CD4-positive, alpha-beta memory T cell (primary cell): ENCODE results near the gene PTPN5. TPM values are rescaled to one million over a fixed set of nuclear protein-coding genes. Genes with fewer than 3 reads are reported as not detected.
"Not testable (repeated sequence)": the region's sequence is repeated elsewhere in the genome, so short reads cannot be mapped to it uniquely, and the experiment has no call there.

Experiments
- CTCF ChIA-PET: fragments of 350-600 bp; sonication (Branson Sonifier 250); formaldehyde crosslinking; loops from one replicate; lab custom pipeline; 2021; ENCODE audit warnings: inconsistent platforms; ENCODE audit not compliant: partially characterized antibody; lab: Charles Lee
- POLR2A ChIA-PET: fragments of 350-600 bp; sonication (Branson Sonifier 250); formaldehyde crosslinking; loops from one replicate; lab custom pipeline; 2021; ENCODE audit not compliant: partially characterized antibody; lab: Charles Lee
- DNase-seq, 5 donors: peaks; one replicate each; pipeline versions ENCODE4 v3.0.0 to v3.0.0-alpha.2; 2020 to 2022; ENCODE audit warnings: mixed read lengths in 1 of 5
- H3K27ac ChIP-seq: one replicate; pipeline ENCODE4 v1.7.0; 2013; ENCODE audit warnings: low read depth, low read length
- H3K27me3 ChIP-seq: 2 replicates; pipeline ENCODE4 v1.7.0; 2013; ENCODE audit warnings: mild to moderate bottlenecking, low read length, moderate library complexity; ENCODE audit not compliant: insufficient read depth
- H3K36me3 ChIP-seq: 2 replicates; pipeline ENCODE4 v1.7.0; 2013; ENCODE audit warnings: mild to moderate bottlenecking, low read length, moderate library complexity; ENCODE audit not compliant: insufficient read depth
- H3K4me1 ChIP-seq: 2 replicates; pipeline ENCODE4 v1.7.0; 2013; ENCODE audit warnings: mild to moderate bottlenecking, low read length, moderate library complexity; ENCODE audit not compliant: insufficient read depth
- H3K4me3 ChIP-seq, 2 donors: one replicate each; pipeline ENCODE4 v1.7.0; 2013; ENCODE audit warnings: low read length in 2 of 2, mild to moderate bottlenecking in 1 of 2
- H3K9me3 ChIP-seq, 2 donors: one replicate each; pipeline ENCODE4 v1.7.0; 2013; ENCODE audit warnings: low read length in 2 of 2, control low read depth in 1 of 2; ENCODE audit not compliant: control insufficient read depth in 1 of 2
- H3K27ac Mint-ChIP-seq, 7 donors: one replicate each; pipeline ENCODE4 v1.8.0; 2020 to 2021; ENCODE audit warnings: mixed read lengths in 7 of 7, mild to moderate bottlenecking in 6 of 7, inconsistent platforms in 3 of 7, moderate library complexity in 3 of 7
- H3K27me3 Mint-ChIP-seq, 2 donors: one replicate each; pipeline ENCODE4 v1.8.0; 2020 to 2021; ENCODE audit warnings: mixed read lengths in 2 of 2
- H3K36me3 Mint-ChIP-seq, 2 donors: one replicate each; pipeline ENCODE4 v1.8.0; 2020 to 2021; ENCODE audit warnings: mixed read lengths in 2 of 2, inconsistent platforms in 1 of 2, mild to moderate bottlenecking in 1 of 2
- H3K4me1 Mint-ChIP-seq, 4 donors: one replicate each; pipeline ENCODE4 v1.8.0; 2020 to 2021; ENCODE audit warnings: mixed read lengths in 4 of 4, mild to moderate bottlenecking in 1 of 4
- H3K4me3 Mint-ChIP-seq, 8 donors: one replicate each; pipeline ENCODE4 v1.8.0; 2020 to 2021; ENCODE audit warnings: mixed read lengths in 8 of 8, mild to moderate bottlenecking in 7 of 8, moderate library complexity in 6 of 8, inconsistent platforms in 3 of 8
- H3K9me3 Mint-ChIP-seq, 8 donors: one replicate each; pipeline ENCODE4 v1.8.0; 2020 to 2021; ENCODE audit warnings: mixed read lengths in 8 of 8, mild to moderate bottlenecking in 5 of 8, inconsistent platforms in 3 of 8, moderate library complexity in 1 of 8
- intact Hi-C: fragments of 100-400 bp; cut with micrococcal nuclease; formaldehyde crosslinking; loops from one replicate; pipeline ENCODE4 v1.15.1; 2023
- polyA plus RNA-seq, 2 donors: library from polyadenylated mRNA; unstranded; fragments of 300-500 nt; fragmentation: Illumina TruSeq; gene quantifications; one replicate each; pipeline ENCODE4 v1.2.3, GENCODE V29; 2021
- total RNA-seq, 2 experiments: library from RNA; stranded (reverse); gene quantifications; one replicate each; pipeline ENCODE4 v1.2.3, GENCODE V29; 2021

PTPN5 gene
- total RNA-seq = not detected
- not detected for polyA plus RNA-seq

- DNase-seq = no peak
- intact Hi-C loops = no loop called here
- no peak within 1 kb of the TSS for H3K27ac Mint-ChIP-seq
- CTCF ChIA-PET = no interaction called here
- H3K9me3 Mint-ChIP-seq = peaks cover 0 to 2% (median 0%) of the 10 kb centered on the region in 8 donors
- no peak within 1 kb of the TSS for H3K4me3 ChIP-seq
- peaks cover 0 to 10% (median 2%) of the 10 kb centered on the region in 4 donors for H3K4me1 Mint-ChIP-seq
- H3K36me3 Mint-ChIP-seq = no peaks in the 10 kb centered on the region
- H3K4me3 Mint-ChIP-seq = peak within 1 kb of the TSS in 4 of 8 donors; percentile 35 to 72 (median 54)
- POLR2A ChIA-PET = no interaction called here
- H3K27me3 ChIP-seq = peaks cover 19% of the 10 kb centered on the region
- no peaks in the 10 kb centered on the region for H3K4me1 ChIP-seq
- H3K36me3 ChIP-seq = no peaks in the 10 kb centered on the region
- H3K9me3 ChIP-seq = no peaks in the 10 kb centered on the region
- peaks cover 34 to 48% of the 10 kb centered on the region in 2 donors for H3K27me3 Mint-ChIP-seq
- H3K27ac ChIP-seq = no peak within 1 kb of the TSS
Measured at GRCh38 chr11:18791207-18791968, at the start of gene PTPN5. PTPN5 (minus strand) TSS chr11:18791798; CDS start chr11:18771958, 19,840 bp downstream.

- Histone ChIP-seq H3K27ac (no peak overlapping the region), H3K36me3 (no peaks in the 10 kb centered on the region), H3K9me3 (no peaks in the 10 kb centered on the region), H3K27me3 (peaks cover 7% of the 10 kb centered on the region), H3K4me3 (no peak overlapping the region), H3K4me1 (no peaks in the 10 kb centered on the region)
- intact Hi-C loops = no loop called here
- peaks cover 26 to 35% of the 10 kb centered on the region in 2 donors for H3K27me3 Mint-ChIP-seq
- peak overlapping the region in 1 of 8 donors; percentile 22 for H3K4me3 Mint-ChIP-seq
- H3K4me1 Mint-ChIP-seq = no peaks in the 10 kb centered on the region
- POLR2A ChIA-PET = no interaction called here
- DNase-seq = no peak
- H3K27ac Mint-ChIP-seq = no peak overlapping the region
- CTCF ChIA-PET = no interaction called here
- H3K9me3 Mint-ChIP-seq = peaks cover 5 to 40% (median 28%) of the 10 kb centered on the region in 8 donors
- H3K36me3 Mint-ChIP-seq = peaks cover 0 to 3% of the 10 kb centered on the region in 2 donors
Measured at GRCh38 chr11:18836417-18836816, 44.8 kb upstream of the PTPN5 start.

DNA sequence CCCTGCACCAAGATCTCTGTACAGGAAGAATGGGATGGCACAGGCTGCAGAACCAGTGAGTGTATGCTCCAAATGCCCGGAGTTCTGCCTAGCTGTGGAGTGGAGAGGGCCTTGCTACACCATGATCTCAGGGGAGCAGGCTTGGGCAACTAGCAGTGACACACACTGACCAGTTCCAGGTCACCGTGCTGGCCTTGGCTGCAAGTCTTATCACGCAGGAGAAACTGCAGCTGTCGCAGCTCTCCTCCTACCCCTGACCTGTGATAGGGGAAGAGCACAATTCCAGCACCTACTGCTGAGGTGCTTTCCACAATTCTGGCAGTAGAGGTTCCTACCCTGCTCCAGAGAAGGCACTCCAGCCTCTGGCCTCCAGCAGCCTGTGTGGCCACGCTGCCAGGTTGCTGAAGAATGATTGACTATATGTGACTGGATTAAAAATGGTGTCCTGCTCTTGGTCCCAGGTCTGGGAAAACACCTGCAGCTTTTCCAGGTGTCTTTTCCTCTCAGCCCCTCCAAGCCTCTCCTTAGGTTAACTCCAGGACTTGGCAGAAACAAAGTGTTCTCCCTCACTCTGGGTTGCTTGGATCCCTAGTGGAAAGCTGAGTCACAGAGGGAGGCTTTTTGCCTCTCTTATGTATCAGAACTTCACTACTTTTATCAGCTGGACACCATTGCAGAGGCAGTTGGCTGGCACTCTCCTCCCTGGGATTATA, 43.3 kb upstream of the PTPN5 start:
- ChIA-PET POLR2A (no interaction called here), CTCF (no interaction called here)
- H3K27ac ChIP-seq = no peak overlapping the region
- H3K27me3 ChIP-seq = peaks cover 7% of the 10 kb centered on the region
- intact Hi-C loops = no loop called here
- DNase-seq = no peak
- no peaks in the 10 kb centered on the region for H3K36me3 ChIP-seq
- Mint-ChIP-seq H3K27ac (no peak overlapping the region), H3K4me1 (no peaks in the 10 kb centered on the region), H3K4me3 (no peak overlapping the region), H3K9me3 (peaks cover 2 to 36% (median 27%) of the 10 kb centered on the region in 8 donors), H3K36me3 (peaks cover 0 to 3% of the 10 kb centered on the region in 2 donors), H3K27me3 (peaks cover 27 to 38% of the 10 kb centered on the region in 2 donors)
- H3K9me3 ChIP-seq = no peaks in the 10 kb centered on the region
- no peaks in the 10 kb centered on the region for H3K4me1 ChIP-seq
- no peak overlapping the region for H3K4me3 ChIP-seq

DNA sequence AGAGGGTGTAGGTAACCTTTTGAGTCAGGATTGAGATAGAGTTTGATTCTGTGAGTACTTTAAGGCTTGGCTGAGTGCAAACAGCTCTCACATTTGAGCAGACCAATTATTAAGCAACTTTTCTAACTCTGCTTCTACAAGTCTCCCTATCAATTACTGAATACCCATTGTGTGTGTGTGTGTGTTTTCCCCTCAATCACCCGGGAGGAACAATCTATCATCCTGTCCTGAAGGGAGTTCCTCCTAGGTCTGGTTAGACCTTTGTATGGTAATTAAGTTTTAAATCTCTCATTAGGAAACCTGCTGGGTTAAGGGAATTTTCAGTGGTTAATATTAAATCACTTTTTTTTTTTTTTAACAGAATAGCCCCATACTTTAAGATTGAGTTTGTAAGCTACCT, 28.6 kb upstream of the PTPN5 start:
- not testable (repeated sequence) for H3K27ac Mint-ChIP-seq, H3K9me3 Mint-ChIP-seq

GRCh38 chr11:18804199-18804999, 12.8 kb upstream of the PTPN5 start:
- H3K27ac ChIP-seq = no peak overlapping the region
- DNase-seq = no peak
- H3K4me3 ChIP-seq = no peak overlapping the region
- Mint-ChIP-seq H3K27ac (no peak overlapping the region), H3K27me3 (peaks cover 6 to 14% of the 10 kb centered on the region in 2 donors), H3K36me3 (no peaks in the 10 kb centered on the region), H3K4me1 (peaks cover 0 to 6% (median 3%) of the 10 kb centered on the region in 4 donors), H3K9me3 (no peaks in the 10 kb centered on the region), H3K4me3 (no peak overlapping the region)
- H3K9me3 ChIP-seq = no peaks in the 10 kb centered on the region
- H3K4me1 ChIP-seq = no peaks in the 10 kb centered on the region
- ChIA-PET POLR2A (no interaction called here), CTCF (interaction anchor here (1.2 to 2.0 kb wide), 2 partner anchors 10 to 26 kb away, joined by 4 to 5 read pairs; no protein-coding TSS in a partner anchor)
- H3K27me3 ChIP-seq = peaks cover 8% of the 10 kb centered on the region
- no peaks in the 10 kb centered on the region for H3K36me3 ChIP-seq
- intact Hi-C loops = no loop called here

More for the DNA sequence above, 28.6 kb upstream of the PTPN5 start:
- intact Hi-C loops, H3K36me3 Mint-ChIP-seq, H3K4me1 ChIP-seq, H3K27me3 ChIP-seq, CTCF ChIA-PET, H3K9me3 ChIP-seq, H3K27ac ChIP-seq, H3K4me3 ChIP-seq, DNase-seq, POLR2A ChIA-PET, H3K36me3 ChIP-seq, H3K4me3 Mint-ChIP-seq: not testable (repeated sequence)
- Mint-ChIP-seq H3K27me3 (peaks cover 4 to 17% of the 10 kb centered on the region in 2 donors), H3K4me1 (peaks cover 3 to 11% (median 5%) of the 10 kb centered on the region in 4 donors)

- peaks cover 6 to 10% of the 10 kb centered on the region in 2 donors for H3K27me3 Mint-ChIP-seq
- Histone ChIP-seq H3K36me3 (no peaks in the 10 kb centered on the region), H3K27ac (no peak overlapping the region), H3K4me3 (no peak overlapping the region), H3K9me3 (no peaks in the 10 kb centered on the region), H3K27me3 (peaks cover 8% of the 10 kb centered on the region), H3K4me1 (no peaks in the 10 kb centered on the region)
- H3K9me3 Mint-ChIP-seq = no peaks in the 10 kb centered on the region
- peak in 4 of 5 donors; percentile 20 to 43 (median 35) for DNase-seq
- peaks cover 0 to 6% (median 3%) of the 10 kb centered on the region in 4 donors for H3K4me1 Mint-ChIP-seq
- no peak overlapping the region for H3K27ac Mint-ChIP-seq
- ChIA-PET POLR2A (no interaction called here), CTCF (interaction anchor here (0.7 to 1.2 kb wide), 6 partner anchors 8 to 692 kb away, joined by 3 to 5 read pairs (median 3); no protein-coding TSS in a partner anchor)
- peak overlapping the region in 1 of 8 donors; percentile 54 for H3K4me3 Mint-ChIP-seq
- intact Hi-C loops = loop anchor here (1.0 kb wide), 2 partner anchors 262 to 687 kb away; no protein-coding TSS in a partner anchor
- H3K36me3 Mint-ChIP-seq = no peaks in the 10 kb centered on the region
Measured at GRCh38 chr11:18802381-18803257, 11.0 kb upstream of the PTPN5 start.
